HG03064 (cell line): ENCODE data around the gene ELL3.
A peak's percentile ranks its signal among the peaks of the same experiment; 100 is the strongest.

Source experiments
- ATAC-seq: cut with Tn5 transposase; IDR thresholded peaks from one replicate; pipeline ENCODE4 v1.9.1; 2021; ENCODE audit warnings: low read depth; ENCODE audit not compliant: unreplicated experiment

The ELL3 gene

GRCh38 chr15:43792761-43793476 lies 16.2 kb upstream of the ELL3 start:
- no peak for ATAC-seq

GRCh38 chr15:43791993-43792760 lies 15.4 kb upstream of the ELL3 start, which contains the start of gene SERF2:
TSS of gene SERF2 (plus strand) at chr15:43792320. CDS start at chr15:43792377, 57 bp downstream.
- peak; percentile 83 for ATAC-seq

GRCh38 chr15:43789409-43789808 lies 12.6 kb upstream of the ELL3 start:
- no peak for ATAC-seq

- ATAC-seq = no peak
Measured at GRCh38 chr15:43779016-43779415, 2.2 kb upstream of the ELL3 start.

- ATAC-seq = peak; percentile 42
Measured at GRCh38 chr15:43777267-43777914, 625 bp upstream of the ELL3 start.

- peak; percentile 54 for ATAC-seq
Measured at GRCh38 chr15:43776101-43776717, 557 bp downstream of the ELL3 start.

- ATAC-seq = no peak
Measured at GRCh38 chr15:43775411-43775965, 1.3 kb downstream of the ELL3 start.

GRCh38 chr15:43774062-43774461 lies 2.7 kb downstream of the ELL3 start:
- ATAC-seq = no peak

GRCh38 chr15:43772624-43773023 lies 4.1 kb downstream of the ELL3 start:
- no peak for ATAC-seq

- ATAC-seq = no peak
Measured at GRCh38 chr15:43771816-43772215, 5.0 kb downstream of the ELL3 start.

GRCh38 chr15:43769584-43770228 lies 7.1 kb downstream of the ELL3 start:
- no peak for ATAC-seq

- no peak for ATAC-seq
Measured at GRCh38 chr15:43763819-43764446, 12.8 kb downstream of the ELL3 start.

- no peak for ATAC-seq
Measured at GRCh38 chr15:43762824-43763223, 13.9 kb downstream of the ELL3 start.

GRCh38 chr15:43751885-43752284 lies 24.9 kb downstream of the ELL3 start:
- no peak for ATAC-seq

GRCh38 chr15:43749690-43750345 lies 26.9 kb downstream of the ELL3 start:
- ATAC-seq = no peak

- no peak for ATAC-seq
Measured at GRCh38 chr15:43748376-43748775, 28.4 kb downstream of the ELL3 start.

GRCh38 chr15:43746903-43747309 lies 29.9 kb downstream of the ELL3 start:
- peak; percentile 18 for ATAC-seq

GRCh38 chr15:43746245-43746902 lies 30.4 kb downstream of the ELL3 start, which contains the start of gene PDIA3:
TSS of gene PDIA3 (plus strand) at chr15:43746438. CDS start at chr15:43746540, 102 bp downstream.
- ATAC-seq = peak; percentile 54

GRCh38 chr15:43735416-43735815 lies 41.4 kb downstream of the ELL3 start:
- ATAC-seq = peak; percentile 44
